HG02623 (cell line): ENCODE measurements around the gene INPPL1.

Experiments used
- ATAC-seq: cut with Tn5 transposase; IDR thresholded peaks from one replicate; pipeline ENCODE4 v1.9.1; 2021; ENCODE audit warnings: moderate library complexity; ENCODE audit not compliant: unreplicated experiment

The INPPL1 gene

GRCh38 chr11:72232260-72233055 is 7.9 kb downstream of the INPPL1 start:
- no peak for ATAC-seq

GRCh38 chr11:72233056-72233772 is 8.6 kb downstream of the INPPL1 start:
- ATAC-seq, result no peak

GRCh38 chr11:72233773-72234513 is 9.4 kb downstream of the INPPL1 start:
- ATAC-seq, result no peak

GRCh38 chr11:72234514-72234830 is 9.9 kb downstream of the INPPL1 start:
- no peak for ATAC-seq

GRCh38 chr11:72234920-72235319 is 10.4 kb downstream of the INPPL1 start:
- no peak for ATAC-seq

- ATAC-seq, result no peak
These were observed 10.9 kb downstream of the INPPL1 start for GRCh38 chr11:72235351-72236057.

GRCh38 chr11:72236083-72236697 is 11.6 kb downstream of the INPPL1 start:
- ATAC-seq, result no peak

- no peak for ATAC-seq
These were observed 12.2 kb downstream of the INPPL1 start for GRCh38 chr11:72236774-72237111.

- no peak for ATAC-seq
These were observed 12.8 kb downstream of the INPPL1 start for GRCh38 chr11:72237112-72237931.

GRCh38 chr11:72238040-72238450 is 13.5 kb downstream of the INPPL1 start:
- no peak for ATAC-seq

GRCh38 chr11:72238492-72239312 is 14.1 kb downstream of the INPPL1 start:
- no peak for ATAC-seq

- no peak for ATAC-seq
These were observed 14.8 kb downstream of the INPPL1 start for GRCh38 chr11:72239313-72239848.

- no peak for ATAC-seq
These were observed 15.4 kb downstream of the INPPL1 start for GRCh38 chr11:72239849-72240460.

GRCh38 chr11:72240461-72241290 is 16.1 kb downstream of the INPPL1 start:
- no peak for ATAC-seq

- ATAC-seq, result no peak
These were observed 16.8 kb downstream of the INPPL1 start for GRCh38 chr11:72241291-72241781.

GRCh38 chr11:72242141-72242540 is 17.6 kb downstream of the INPPL1 start:
- no peak for ATAC-seq
